ENCODE results near the gene SLC12A3. TPM values are rescaled to one million over a fixed set of nuclear protein-coding genes. Genes with fewer than 3 reads are reported as not detected.

Gene SLC12A3
- polyA plus RNA-seq, 3 donors, result 0.03 TPM; not detected in 2

DNA sequence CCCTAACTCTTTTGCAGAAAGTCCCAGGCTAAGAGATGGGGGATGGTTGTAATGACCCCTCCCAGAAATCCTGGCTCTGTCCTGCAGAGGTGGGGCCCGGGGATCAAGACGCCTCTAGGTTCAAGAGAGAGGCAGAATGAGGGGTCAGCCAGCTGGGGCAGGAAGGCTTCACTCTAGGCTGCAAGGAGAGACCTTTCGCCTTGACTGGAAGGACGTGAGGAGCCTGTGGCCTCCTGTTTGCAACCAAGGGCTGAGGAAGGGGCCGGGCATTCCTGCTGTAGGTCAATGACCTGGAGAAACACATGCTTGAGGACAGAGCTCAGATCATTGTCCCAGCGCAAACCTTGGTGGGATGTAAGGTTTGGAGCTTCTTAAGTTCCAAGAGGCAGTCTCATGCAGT lies 88.0 kb downstream of the SLC12A3 start:
- TF ChIP-seq, protein P1, sequence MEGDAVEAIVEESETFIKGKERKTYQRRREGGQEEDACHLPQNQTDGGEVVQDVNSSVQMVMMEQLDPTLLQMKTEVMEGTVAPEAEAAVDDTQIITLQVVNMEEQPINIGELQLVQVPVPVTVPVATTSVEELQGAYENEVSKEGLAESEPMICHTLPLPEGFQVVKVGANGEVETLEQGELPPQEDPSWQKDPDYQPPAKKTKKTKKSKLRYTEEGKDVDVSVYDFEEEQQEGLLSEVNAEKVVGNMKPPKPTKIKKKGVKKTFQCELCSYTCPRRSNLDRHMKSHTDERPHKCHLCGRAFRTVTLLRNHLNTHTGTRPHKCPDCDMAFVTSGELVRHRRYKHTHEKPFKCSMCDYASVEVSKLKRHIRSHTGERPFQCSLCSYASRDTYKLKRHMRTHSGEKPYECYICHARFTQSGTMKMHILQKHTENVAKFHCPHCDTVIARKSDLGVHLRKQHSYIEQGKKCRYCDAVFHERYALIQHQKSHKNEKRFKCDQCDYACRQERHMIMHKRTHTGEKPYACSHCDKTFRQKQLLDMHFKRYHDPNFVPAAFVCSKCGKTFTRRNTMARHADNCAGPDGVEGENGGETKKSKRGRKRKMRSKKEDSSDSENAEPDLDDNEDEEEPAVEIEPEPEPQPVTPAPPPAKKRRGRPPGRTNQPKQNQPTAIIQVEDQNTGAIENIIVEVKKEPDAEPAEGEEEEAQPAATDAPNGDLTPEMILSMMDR (IDR thresholded peaks at IDR 0.05), result no peak
- no peak overlapping the region for H3K27ac ChIP-seq (ENCODE audit: low read depth in 1 of 2, low read length in 2 of 2)
- H3K4me1 ChIP-seq (ENCODE audit: control insufficient read depth in 1 of 2, insufficient read depth in 2 of 2, low read length in 2 of 2), result peaks cover 23% of the 10 kb centered on the region in 2 donors
- H3K27me3 Mint-ChIP-seq (ENCODE audit: low read depth in 3 of 3), result peaks cover 0 to 5% (median 0%) of the 10 kb centered on the region in 3 donors
- H3K4me3 ChIP-seq (replicated peaks in 1 of 3; ENCODE audit: low read depth in 2 of 3, low read length in 3 of 3), result no peak overlapping the region
- H3K36me3 ChIP-seq (replicated peaks in 1 of 2; ENCODE audit: control insufficient read depth in 1 of 2, insufficient read depth in 2 of 2, low read length in 2 of 2), result peaks cover 0 to 6% of the 10 kb centered on the region in 2 donors
- H3K4me1 Mint-ChIP-seq, result peaks cover 25% of the 10 kb centered on the region
- no peak overlapping the region for H3K4me2 ChIP-seq (replicated peaks; ENCODE audit: extremely low read depth, low read length, poor library complexity, severe bottlenecking)
- no peak overlapping the region for H3K9ac ChIP-seq (ENCODE audit: insufficient read depth, low read length, poor library complexity, severe bottlenecking)
- DNase-seq, result no peak
- no peaks in the 10 kb centered on the region for H3K9me3 Mint-ChIP-seq
- no peaks in the 10 kb centered on the region for H3K9me3 ChIP-seq (replicated peaks in 1 of 2; ENCODE audit: control insufficient read depth in 1 of 2, insufficient read depth in 1 of 2, low read length in 2 of 2)
- WGBS (ENCODE audit: insufficient coverage), result 75% methylated on average over 6 of the region's 6 CpGs
- H3K27me3 ChIP-seq (ENCODE audit: control insufficient read depth in 2 of 2, insufficient read depth in 2 of 2, low read length in 2 of 2), result no peaks in the 10 kb centered on the region
- peaks cover 5 to 8% of the 10 kb centered on the region in 2 donors for H3K36me3 Mint-ChIP-seq
- intact Hi-C loops (cut with micrococcal nuclease), result no loop called here
- H4K20me1 ChIP-seq (ENCODE audit: insufficient read depth, low read length), result peaks cover 11% of the 10 kb centered on the region
- no peaks in the 10 kb centered on the region for H3K79me2 ChIP-seq (ENCODE audit: insufficient read depth, low read length)
- H2AFZ ChIP-seq (ENCODE audit: insufficient read depth, low read depth, low read length, poor library complexity, severe bottlenecking), result no peak overlapping the region
- H3K4me3 Mint-ChIP-seq, result no peak overlapping the region
- H3K27ac Mint-ChIP-seq, result peak overlapping the region in 3 of 7 donors; percentile 23 to 50 (median 30)

DNA sequence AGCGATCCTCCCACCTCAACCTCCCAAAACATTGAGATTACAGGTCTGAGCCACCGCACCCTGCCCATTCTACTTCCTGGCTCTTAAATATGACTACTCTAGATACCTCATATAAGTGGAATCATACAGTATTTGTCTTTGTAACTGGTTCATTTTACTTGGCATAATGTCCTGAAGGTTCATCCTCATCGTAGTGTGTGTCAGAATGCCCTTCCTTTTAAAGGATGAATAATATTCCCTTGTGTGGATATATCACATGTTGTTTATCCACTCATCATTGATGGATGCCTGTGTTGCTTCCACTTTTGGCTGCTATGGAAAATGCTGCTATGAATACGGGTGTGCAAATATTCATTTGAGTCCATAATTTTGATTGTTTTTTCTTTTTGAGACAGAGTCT lies 91.1 kb downstream of the SLC12A3 start:
- no peak overlapping the region for H3K9ac ChIP-seq (ENCODE audit: insufficient read depth, low read length, poor library complexity, severe bottlenecking)
- H3K36me3 ChIP-seq (replicated peaks in 1 of 2; ENCODE audit: control insufficient read depth in 1 of 2, insufficient read depth in 2 of 2, low read length in 2 of 2), result no peaks in the 10 kb centered on the region
- Mint-ChIP-seq H3K4me3 (no peak overlapping the region), H3K9me3 (no peaks in the 10 kb centered on the region), H3K27ac (no peak overlapping the region), H3K36me3 (no peaks in the 10 kb centered on the region), H3K4me1 (peaks cover 21% of the 10 kb centered on the region), H3K27me3 (ENCODE audit: low read depth in 3 of 3) (peaks cover 0 to 9% (median 0%) of the 10 kb centered on the region in 3 donors)
- no peak overlapping the region for H3K4me2 ChIP-seq (replicated peaks; ENCODE audit: extremely low read depth, low read length, poor library complexity, severe bottlenecking)
- TF ChIP-seq, protein P1 (IDR thresholded peaks at IDR 0.05), result no peak
- no peak overlapping the region for H3K27ac ChIP-seq (ENCODE audit: low read depth in 1 of 2, low read length in 2 of 2)
- DNase-seq, result no peak
- H3K4me3 ChIP-seq (replicated peaks in 1 of 3; ENCODE audit: low read depth in 2 of 3, low read length in 3 of 3), result no peak overlapping the region
- no peaks in the 10 kb centered on the region for H3K9me3 ChIP-seq (replicated peaks in 1 of 2; ENCODE audit: control insufficient read depth in 1 of 2, insufficient read depth in 1 of 2, low read length in 2 of 2)
- 100% methylated on average over 2 of the region's 4 CpGs for WGBS (ENCODE audit: insufficient coverage)
- peaks cover 19 to 22% of the 10 kb centered on the region in 2 donors for H3K4me1 ChIP-seq (ENCODE audit: control insufficient read depth in 1 of 2, insufficient read depth in 2 of 2, low read length in 2 of 2)
- intact Hi-C loops (cut with micrococcal nuclease), result no loop called here
- H2AFZ ChIP-seq (ENCODE audit: insufficient read depth, low read depth, low read length, poor library complexity, severe bottlenecking), result no peak overlapping the region
- no peaks in the 10 kb centered on the region for H3K79me2 ChIP-seq (ENCODE audit: insufficient read depth, low read length)
- no peaks in the 10 kb centered on the region for H3K27me3 ChIP-seq (ENCODE audit: control insufficient read depth in 2 of 2, insufficient read depth in 2 of 2, low read length in 2 of 2)
- no peaks in the 10 kb centered on the region for H4K20me1 ChIP-seq (ENCODE audit: insufficient read depth, low read length)

All from CD14-positive monocyte (primary cell).